Epithelial cell of prostate (primary cell): ENCODE data around the gene EDN2.

Source experiments
- DNase-seq: peaks from one replicate; pipeline ENCODE4 v3.0.0-alpha.2; 2011; ENCODE audit warnings: low read depth, low spot score
- H3K27ac ChIP-seq: fragments of 450-650 bp; 2 replicates; pipeline ENCODE4 v1.5.1; 2017; ENCODE audit warnings: mild to moderate bottlenecking

EDN2 gene

GRCh38 chr1:41471658-41472057 lies 12.8 kb downstream of the EDN2 start:
- DNase-seq = no peak
- H3K27ac ChIP-seq = no peak overlapping the region

- H3K27ac ChIP-seq = no peak overlapping the region
- DNase-seq = no peak
Measured at GRCh38 chr1:41469706-41470105, 14.8 kb downstream of the EDN2 start.

- no peak overlapping the region for H3K27ac ChIP-seq
- no peak for DNase-seq
Measured at GRCh38 chr1:41468122-41468762, 16.2 kb downstream of the EDN2 start.

GRCh38 chr1:41467673-41468072 lies 16.8 kb downstream of the EDN2 start:
- no peak overlapping the region for H3K27ac ChIP-seq

GRCh38 chr1:41466146-41466545 lies 18.3 kb downstream of the EDN2 start:
- no peak for DNase-seq
- H3K27ac ChIP-seq = peak overlapping the region; percentile 61

More at GRCh38 chr1:41467673-41468072, 16.8 kb downstream of the EDN2 start:
- DNase-seq = no peak

GRCh38 chr1:41465741-41466140 lies 18.7 kb downstream of the EDN2 start:
- H3K27ac ChIP-seq = peak overlapping the region; percentile 61
- DNase-seq = peak; percentile 60

- DNase-seq = no peak
- no peak overlapping the region for H3K27ac ChIP-seq
Measured at GRCh38 chr1:41464885-41465284, 19.6 kb downstream of the EDN2 start.

- no peak overlapping the region for H3K27ac ChIP-seq
- DNase-seq = no peak
Measured at GRCh38 chr1:41463516-41463915, 21.0 kb downstream of the EDN2 start.

- DNase-seq = no peak
- H3K27ac ChIP-seq = no peak overlapping the region
Measured at GRCh38 chr1:41462680-41463004, 21.8 kb downstream of the EDN2 start.

GRCh38 chr1:41461790-41462679 lies 22.4 kb downstream of the EDN2 start:
- DNase-seq = no peak
- no peak overlapping the region for H3K27ac ChIP-seq

- no peak for DNase-seq
- H3K27ac ChIP-seq = no peak overlapping the region
Measured at GRCh38 chr1:41456847-41457540, 27.5 kb downstream of the EDN2 start.

- H3K27ac ChIP-seq = peak overlapping the region; percentile 8
- peak; percentile 52 for DNase-seq
Measured at GRCh38 chr1:41455479-41456332, 28.8 kb downstream of the EDN2 start.

- H3K27ac ChIP-seq = no peak overlapping the region
- DNase-seq = no peak
Measured at GRCh38 chr1:41454406-41454805, 30.1 kb downstream of the EDN2 start.

- H3K27ac ChIP-seq = no peak overlapping the region
- DNase-seq = no peak
Measured at GRCh38 chr1:41452704-41453290, 31.7 kb downstream of the EDN2 start.

GRCh38 chr1:41450747-41451285 lies 33.7 kb downstream of the EDN2 start:
- H3K27ac ChIP-seq = no peak overlapping the region
- DNase-seq = no peak

GRCh38 chr1:41449326-41449921 lies 35.1 kb downstream of the EDN2 start:
- no peak overlapping the region for H3K27ac ChIP-seq
- DNase-seq = no peak

- no peak for DNase-seq
- no peak overlapping the region for H3K27ac ChIP-seq
Measured at GRCh38 chr1:41448821-41449220, 35.7 kb downstream of the EDN2 start.

- no peak overlapping the region for H3K27ac ChIP-seq
Measured at GRCh38 chr1:41447995-41448770, 36.3 kb downstream of the EDN2 start.

More at GRCh38 chr1:41447995-41448770, 36.3 kb downstream of the EDN2 start:
- no peak for DNase-seq
